ENCODE data around the gene SP8. TPM values are rescaled to one million over a fixed set of nuclear protein-coding genes. Genes with fewer than 3 reads are reported as not detected.

The SP8 gene
- total RNA-seq, 1 donor from 2014 or later: not detected

DNA sequence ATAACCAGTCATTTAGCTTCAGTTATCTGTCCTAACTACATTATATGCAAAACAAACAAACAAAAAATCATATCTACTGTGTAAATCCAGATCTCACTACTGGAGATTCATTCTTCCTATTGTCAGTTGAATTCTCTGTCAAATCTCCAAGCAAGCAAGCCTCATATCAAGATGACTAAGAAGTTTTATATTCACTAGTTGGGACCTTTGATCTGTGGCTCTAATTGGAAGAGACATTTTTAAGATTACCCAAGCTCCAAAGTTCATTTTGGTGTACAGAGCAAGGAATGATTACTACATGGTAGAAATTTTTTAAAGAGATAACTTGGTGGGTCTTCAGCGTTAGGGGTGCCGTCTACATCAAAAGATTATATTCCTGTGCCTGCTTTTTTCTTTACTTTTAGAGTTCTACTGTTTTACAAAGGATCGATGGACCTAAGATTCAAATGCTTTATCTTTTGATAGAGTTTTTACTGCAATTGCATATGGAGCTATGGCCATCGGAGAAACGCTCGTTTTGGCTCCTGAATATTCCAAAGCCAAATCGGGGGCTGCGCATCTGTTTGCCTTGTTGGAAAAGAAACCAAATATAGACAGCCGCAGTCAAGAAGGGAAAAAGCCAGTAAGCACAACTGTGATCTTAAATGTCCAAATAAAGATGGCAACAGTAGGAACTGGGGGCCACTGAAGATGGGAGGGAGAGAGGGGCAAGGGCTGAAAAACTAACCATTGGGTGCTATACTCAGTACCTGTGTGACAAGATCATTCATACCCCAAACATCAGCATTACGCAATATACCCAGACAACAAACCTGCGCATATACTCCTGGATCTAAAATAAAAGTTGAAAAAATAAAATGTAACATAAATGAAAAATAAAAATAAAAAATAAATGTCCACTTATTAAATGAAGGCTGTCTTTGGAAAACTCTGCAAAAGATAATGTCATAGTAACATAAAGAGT lies 47.9 kb downstream of the SP8 start:
- DNase-seq (ENCODE audit: low spot score in 2 of 2, unreplicated experiment in 2 of 2): no peak
- Mint-ChIP-seq H3K4me1 (peaks cover 23% of the 10 kb centered on the region), H3K36me3 (no peaks in the 10 kb centered on the region), H3K4me3 (no peak overlapping the region), H3K27me3 (ENCODE audit: low read depth) (no peaks in the 10 kb centered on the region), H3K9me3 (no peaks in the 10 kb centered on the region), H3K27ac (no peak overlapping the region)
- no peak for TF ChIP-seq CTCF (IDR thresholded peaks at IDR 0.05; ENCODE audit: unreplicated experiment)

- Mint-ChIP-seq H3K4me1 (peaks cover 16% of the 10 kb centered on the region), H3K27me3 (ENCODE audit: low read depth) (no peaks in the 10 kb centered on the region), H3K36me3 (no peaks in the 10 kb centered on the region), H3K9me3 (no peaks in the 10 kb centered on the region), H3K4me3 (no peak overlapping the region), H3K27ac (no peak overlapping the region)
- no peak for TF ChIP-seq CTCF (IDR thresholded peaks at IDR 0.05; ENCODE audit: unreplicated experiment)
- no peak for DNase-seq (ENCODE audit: low spot score in 2 of 2, unreplicated experiment in 2 of 2)
These were observed 48.7 kb downstream of the SP8 start for GRCh38 chr7:20737840-20738448.

GRCh38 chr7:20735346-20736065 lies 51.2 kb downstream of the SP8 start:
- H3K36me3 Mint-ChIP-seq: no peaks in the 10 kb centered on the region
- peaks cover 5% of the 10 kb centered on the region for H3K27me3 Mint-ChIP-seq (ENCODE audit: low read depth)
- H3K27ac Mint-ChIP-seq: no peak overlapping the region
- H3K9me3 Mint-ChIP-seq: no peaks in the 10 kb centered on the region
- no peak overlapping the region for H3K4me3 Mint-ChIP-seq
- no peak for DNase-seq (ENCODE audit: low spot score in 2 of 2, unreplicated experiment in 2 of 2)
- H3K4me1 Mint-ChIP-seq: peaks cover 11% of the 10 kb centered on the region
- TF ChIP-seq CTCF (IDR thresholded peaks at IDR 0.05; ENCODE audit: unreplicated experiment): no peak

Other genes starting within 250 kb of the SP8 start
- 0.09 to 0.11 TPM (median 0.11 TPM) in 3 replicates for gene ABCB5, start 171.2 kb downstream of the SP8 start, total RNA-seq

Measured in mesothelial cell of epicardium (in vitro differentiated cells).